Kidney (tissue), 14 donors: ENCODE measurements around the gene TMC2. TPM values are rescaled to one million over a fixed set of nuclear protein-coding genes. Genes with fewer than 3 reads are reported as not detected.

Source experiments
- DNase-seq, 5 donors: peaks; one replicate each; pipeline ENCODE4 v3.0.0-alpha.2; 2013 to 2020
- FAIRE-seq: peaks from 2 replicates; lab custom pipeline; 2012; peaks lifted over from hg19 to GRCh38; lab: Jason Lieb, UNC
- H3K27ac ChIP-seq, 2 donors: one replicate each; pipeline ENCODE4 v1.7.0; 2013; ENCODE audit warnings: low read depth in 2 of 2, low read length in 2 of 2, inconsistent platforms in 1 of 2
- H3K27me3 ChIP-seq: one replicate; pipeline ENCODE4 v1.7.1; 2013; ENCODE audit warnings: low read length, inconsistent platforms; ENCODE audit not compliant: control insufficient read depth, insufficient read depth
- H3K36me3 ChIP-seq, 3 donors: one replicate each; pipeline versions ENCODE4 v1.7.0 to v1.7.1; 2013; ENCODE audit warnings: low read length in 3 of 3, control low read depth in 1 of 3, inconsistent platforms in 1 of 3; ENCODE audit not compliant: insufficient read depth in 3 of 3, control insufficient read depth in 2 of 3
- H3K4me1 ChIP-seq, 3 donors: one replicate each; pipeline versions ENCODE4 v1.7.0 to v1.7.1; 2013; ENCODE audit warnings: low read length in 3 of 3, inconsistent platforms in 1 of 3, low read depth in 1 of 3; ENCODE audit not compliant: control insufficient read depth in 2 of 3, insufficient read depth in 2 of 3
- H3K4me3 ChIP-seq, 3 donors: one replicate each; pipeline versions ENCODE4 v1.7.0 to v1.8.1; 2013; ENCODE audit warnings: low read length in 3 of 3, control low read depth in 1 of 3, inconsistent platforms in 1 of 3
- H3K9ac ChIP-seq, 3 donors: one replicate each; pipeline versions ENCODE4 v1.7.0 to v1.7.1; 2013; ENCODE audit warnings: low read length in 3 of 3, control low read depth in 1 of 3, inconsistent platforms in 1 of 3
- H3K9me3 ChIP-seq, 3 donors: one replicate each; pipeline versions ENCODE4 v1.7.0 to v1.7.1; 2013; ENCODE audit warnings: low read length in 3 of 3, control low read depth in 1 of 3, inconsistent platforms in 1 of 3; ENCODE audit not compliant: control insufficient read depth in 2 of 3, insufficient read depth in 1 of 3
- intact Hi-C: fragments of 100-400 bp; cut with DNase I; formaldehyde crosslinking; loops from one replicate; pipeline ENCODE4 v1.11.1; 2022
- polyA plus RNA-seq: library from polyadenylated mRNA; stranded (reverse); fragments of 350-450 nt; fragmentation: Illumina TruSeq; extraction: RNeasy Lipid Tissue Mini Kit (QIAGEN cat#74804); gene quantifications from one replicate; pipeline ENCODE4 v1.2.3, GENCODE V29; 2014; ENCODE audit warnings: low read depth, low replicate concordance; ENCODE audit not compliant: insufficient read depth
- total RNA-seq: library from RNA; stranded (reverse); fragmentation: NEBNext Ultra II Directional; extraction: Animal tissue kit (Norgen Biotek cat#: 25700); gene quantifications from one replicate; pipeline ENCODE4 v1.2.1, GENCODE V29; 2021
- TF ChIP-seq, protein P1 (sequence below): IDR thresholded peaks from 3 replicates; pipeline ENCODE4 v1.5.1; 2012; ENCODE audit warnings: mild to moderate bottlenecking, moderate library complexity, borderline replicate concordance; ENCODE audit not compliant: insufficient read depth; ENCODE audit errors: extremely low read depth
- donor health status: control.
- donor health status: control.
- donor health status: control.
- donor health status: control.
- donor health status: control.
- donor health status: DM: yes; HTN: yes; CAD: no.
- donor health status: Normal renal cell carcinoma (clear cell type).

Gene TMC2
- total and polyA plus RNA-seq, 2 donors from 2014 or later: not detected

GRCh38 chr20:2557873-2558580 lies 21.7 kb downstream of the TMC2 start:
- TF ChIP-seq, protein P1, sequence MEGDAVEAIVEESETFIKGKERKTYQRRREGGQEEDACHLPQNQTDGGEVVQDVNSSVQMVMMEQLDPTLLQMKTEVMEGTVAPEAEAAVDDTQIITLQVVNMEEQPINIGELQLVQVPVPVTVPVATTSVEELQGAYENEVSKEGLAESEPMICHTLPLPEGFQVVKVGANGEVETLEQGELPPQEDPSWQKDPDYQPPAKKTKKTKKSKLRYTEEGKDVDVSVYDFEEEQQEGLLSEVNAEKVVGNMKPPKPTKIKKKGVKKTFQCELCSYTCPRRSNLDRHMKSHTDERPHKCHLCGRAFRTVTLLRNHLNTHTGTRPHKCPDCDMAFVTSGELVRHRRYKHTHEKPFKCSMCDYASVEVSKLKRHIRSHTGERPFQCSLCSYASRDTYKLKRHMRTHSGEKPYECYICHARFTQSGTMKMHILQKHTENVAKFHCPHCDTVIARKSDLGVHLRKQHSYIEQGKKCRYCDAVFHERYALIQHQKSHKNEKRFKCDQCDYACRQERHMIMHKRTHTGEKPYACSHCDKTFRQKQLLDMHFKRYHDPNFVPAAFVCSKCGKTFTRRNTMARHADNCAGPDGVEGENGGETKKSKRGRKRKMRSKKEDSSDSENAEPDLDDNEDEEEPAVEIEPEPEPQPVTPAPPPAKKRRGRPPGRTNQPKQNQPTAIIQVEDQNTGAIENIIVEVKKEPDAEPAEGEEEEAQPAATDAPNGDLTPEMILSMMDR: no peak
- Histone ChIP-seq H3K27ac (no peak overlapping the region), H3K4me3 (no peak overlapping the region)

DNA sequence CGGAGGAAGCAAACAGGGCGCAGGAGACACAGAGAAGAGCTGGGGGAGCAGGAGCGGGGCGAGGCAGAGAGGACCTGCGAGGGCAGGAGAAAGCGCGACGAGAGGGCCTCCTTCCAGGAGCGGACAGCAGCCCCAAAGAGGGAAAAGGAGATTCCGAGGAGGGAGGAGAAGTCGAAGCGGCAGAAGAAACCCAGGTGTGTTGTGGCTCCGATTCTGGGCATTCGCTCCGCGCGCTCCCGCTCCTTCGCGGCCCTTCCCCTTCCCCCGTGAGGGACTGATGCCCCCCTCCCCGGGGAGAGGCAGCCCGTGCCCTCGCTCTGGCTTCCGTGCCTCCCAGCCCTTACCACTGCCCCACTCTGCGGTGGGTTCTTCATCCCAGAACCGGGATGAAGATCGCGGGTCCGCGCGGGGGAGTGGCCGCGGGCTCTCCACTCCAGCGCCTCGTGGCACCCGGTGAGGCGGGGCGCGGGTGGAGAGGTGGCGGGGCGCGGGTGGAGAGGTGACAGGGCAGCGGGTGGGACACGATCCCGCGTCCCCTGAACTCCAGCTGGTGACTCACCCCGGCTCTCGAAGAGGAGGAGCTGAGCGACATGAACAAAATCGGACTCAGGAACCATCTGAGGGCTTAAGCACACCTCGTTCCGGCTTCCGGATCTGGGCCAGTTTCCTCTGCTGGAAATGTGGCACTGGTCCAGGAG lies 22.4 kb downstream of the TMC2 start:
- H3K27ac ChIP-seq: no peak overlapping the region
- H3K9me3 ChIP-seq: no peaks in the 10 kb centered on the region
- H3K27me3 ChIP-seq: peaks cover 8% of the 10 kb centered on the region
- H3K4me1 ChIP-seq: peaks cover 0 to 3% (median 0%) of the 10 kb centered on the region in 3 donors
- no peak overlapping the region for H3K4me3 ChIP-seq
- intact Hi-C loops: no loop called here
- FAIRE-seq: no peak
- TF ChIP-seq, protein P1: no peak
- H3K36me3 ChIP-seq: no peaks in the 10 kb centered on the region
- DNase-seq: peak in 1 of 5 donors; percentile 30
- no peak overlapping the region for H3K9ac ChIP-seq

More at GRCh38 chr20:2557873-2558580, 21.7 kb downstream of the TMC2 start:
- DNase-seq (no peak), FAIRE-seq (no peak)
- no peaks in the 10 kb centered on the region for H3K9me3 ChIP-seq
- intact Hi-C loops: no loop called here
- H3K4me1 ChIP-seq: peaks cover 0 to 3% (median 0%) of the 10 kb centered on the region in 3 donors
- no peaks in the 10 kb centered on the region for H3K36me3 ChIP-seq
- peaks cover 8% of the 10 kb centered on the region for H3K27me3 ChIP-seq
- H3K9ac ChIP-seq: no peak overlapping the region

- no peak overlapping the region for H3K4me3 ChIP-seq
These were observed 22.9 kb downstream of the TMC2 start for GRCh38 chr20:2559279-2559626.

More at GRCh38 chr20:2559279-2559626, 22.9 kb downstream of the TMC2 start:
- no peaks in the 10 kb centered on the region for H3K36me3 ChIP-seq
- H3K9ac ChIP-seq: no peak overlapping the region
- no peak overlapping the region for H3K27ac ChIP-seq
- no peak for DNase-seq
- no peaks in the 10 kb centered on the region for H3K9me3 ChIP-seq
- intact Hi-C loops: no loop called here
- H3K27me3 ChIP-seq: peaks cover 8% of the 10 kb centered on the region
- H3K4me1 ChIP-seq: peaks cover 0 to 3% (median 0%) of the 10 kb centered on the region in 3 donors
- FAIRE-seq: no peak
- TF ChIP-seq, protein P1: no peak
